D721Med (cell line): ENCODE data around the gene PPFIA2.

Experiments
- DNase-seq: peaks from one replicate; pipeline ENCODE4 v3.0.0; 2011; ENCODE audit warnings: low spot score; ENCODE audit not compliant: insufficient read length
- FAIRE-seq: peaks from 2 replicates; lab custom pipeline; 2011; peaks lifted over from hg19 to GRCh38; lab: Jason Lieb, UNC
- TF ChIP-seq, protein P1 (sequence below): IDR thresholded peaks from 2 replicates; pipeline ENCODE4 v1.5.1; 2012; ENCODE audit warnings: mild to moderate bottlenecking, control low read depth; ENCODE audit not compliant: insufficient read depth; ENCODE audit errors: missing control alignments

PPFIA2 gene

GRCh38 chr12:81500788-81501187 is 258.4 kb downstream of the PPFIA2 start:
- FAIRE-seq (peak; percentile 97), DNase-seq (no peak)
- TF ChIP-seq, protein P1, sequence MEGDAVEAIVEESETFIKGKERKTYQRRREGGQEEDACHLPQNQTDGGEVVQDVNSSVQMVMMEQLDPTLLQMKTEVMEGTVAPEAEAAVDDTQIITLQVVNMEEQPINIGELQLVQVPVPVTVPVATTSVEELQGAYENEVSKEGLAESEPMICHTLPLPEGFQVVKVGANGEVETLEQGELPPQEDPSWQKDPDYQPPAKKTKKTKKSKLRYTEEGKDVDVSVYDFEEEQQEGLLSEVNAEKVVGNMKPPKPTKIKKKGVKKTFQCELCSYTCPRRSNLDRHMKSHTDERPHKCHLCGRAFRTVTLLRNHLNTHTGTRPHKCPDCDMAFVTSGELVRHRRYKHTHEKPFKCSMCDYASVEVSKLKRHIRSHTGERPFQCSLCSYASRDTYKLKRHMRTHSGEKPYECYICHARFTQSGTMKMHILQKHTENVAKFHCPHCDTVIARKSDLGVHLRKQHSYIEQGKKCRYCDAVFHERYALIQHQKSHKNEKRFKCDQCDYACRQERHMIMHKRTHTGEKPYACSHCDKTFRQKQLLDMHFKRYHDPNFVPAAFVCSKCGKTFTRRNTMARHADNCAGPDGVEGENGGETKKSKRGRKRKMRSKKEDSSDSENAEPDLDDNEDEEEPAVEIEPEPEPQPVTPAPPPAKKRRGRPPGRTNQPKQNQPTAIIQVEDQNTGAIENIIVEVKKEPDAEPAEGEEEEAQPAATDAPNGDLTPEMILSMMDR: no peak

DNA sequence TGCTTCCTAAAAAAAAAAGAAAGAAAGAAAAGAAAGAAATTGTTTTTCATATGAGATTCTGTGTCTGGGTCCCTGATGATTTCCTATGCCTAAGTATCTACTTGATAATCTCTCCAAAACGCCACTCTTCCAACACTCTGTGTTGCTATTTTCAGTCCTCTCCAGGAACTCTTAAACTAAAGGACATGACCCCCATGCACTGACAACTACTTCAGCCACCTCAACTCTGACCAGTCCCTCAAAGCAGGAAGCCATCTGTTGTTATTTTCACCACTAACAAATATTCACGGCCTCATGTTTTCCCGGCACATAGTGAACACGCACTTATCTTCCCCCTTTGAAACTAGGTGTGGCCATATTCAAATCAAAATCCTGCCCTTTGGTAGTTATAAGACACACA is 259.3 kb downstream of the PPFIA2 start:
- TF ChIP-seq, protein P1: no peak
- no peak for FAIRE-seq
- DNase-seq: no peak

DNA sequence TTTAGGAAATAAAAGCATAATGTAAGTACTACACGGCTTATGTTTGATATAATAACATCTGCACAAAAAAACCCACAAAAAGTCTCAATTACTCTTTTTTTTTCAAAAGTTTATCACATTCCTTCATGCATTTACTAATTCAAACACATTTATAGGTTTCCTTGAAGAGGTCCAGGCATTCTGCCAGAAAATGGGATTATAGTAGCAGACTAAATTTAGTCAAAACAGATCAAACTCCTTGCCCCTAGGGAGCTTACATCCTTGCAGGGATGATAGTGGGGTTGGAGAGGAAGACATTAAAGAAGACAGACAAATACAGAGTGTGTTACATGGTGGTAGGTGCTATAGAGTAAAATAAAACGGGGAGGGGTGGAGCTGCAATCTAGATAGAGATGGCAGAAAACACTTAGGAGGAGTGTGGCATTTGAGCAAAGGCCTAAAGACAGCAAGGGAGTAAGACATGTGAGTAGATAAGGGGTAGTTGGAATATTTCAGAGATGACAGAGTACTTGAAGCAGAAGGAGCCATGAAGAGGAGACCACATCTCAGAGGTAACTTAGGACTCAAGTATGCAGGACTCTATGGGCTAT is 266.9 kb downstream of the PPFIA2 start:
- TF ChIP-seq, protein P1: no peak
- FAIRE-seq (no peak), DNase-seq (no peak)

DNA sequence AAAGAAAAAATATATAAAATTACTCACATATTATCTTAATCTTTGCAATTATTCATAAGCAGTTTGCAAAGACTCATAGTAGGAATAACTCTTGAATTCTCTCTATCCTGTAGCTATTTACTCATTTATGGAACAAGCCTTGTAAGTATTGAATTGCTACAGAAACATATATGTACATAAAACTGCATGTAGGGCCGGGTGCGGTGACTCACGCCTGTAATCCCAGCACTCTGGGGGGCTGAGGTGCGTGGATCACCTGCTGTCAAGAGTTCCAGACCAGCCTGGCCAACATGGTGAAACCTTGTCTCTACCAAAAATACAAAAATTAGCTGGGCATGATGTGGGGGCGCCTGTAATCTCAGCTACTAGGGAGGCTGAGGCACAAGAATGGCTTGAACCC is 286.2 kb downstream of the PPFIA2 start:
- TF ChIP-seq, protein P1: no peak
- FAIRE-seq (no peak), DNase-seq (no peak)

DNA sequence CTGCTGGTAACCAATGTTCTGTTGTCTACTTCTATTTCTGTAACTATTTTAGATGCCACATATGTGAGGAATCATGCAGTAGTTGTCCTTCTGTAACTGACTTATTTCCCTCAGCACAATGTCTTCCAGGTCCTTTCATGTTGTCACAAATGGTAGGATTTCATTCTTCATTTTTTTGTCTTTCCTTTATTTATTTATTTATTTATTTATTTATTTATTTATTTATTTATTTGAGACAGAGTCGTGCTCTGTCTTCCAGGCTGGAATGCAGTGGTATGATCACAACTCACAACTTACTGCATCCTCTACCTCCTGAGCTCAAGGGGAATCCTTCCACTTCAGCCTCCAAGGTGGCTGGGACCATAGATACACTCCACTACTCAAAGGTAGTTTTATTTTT is 288.2 kb downstream of the PPFIA2 start:
- FAIRE-seq: no peak
- DNase-seq: no peak
- TF ChIP-seq, protein P1: no peak

DNA sequence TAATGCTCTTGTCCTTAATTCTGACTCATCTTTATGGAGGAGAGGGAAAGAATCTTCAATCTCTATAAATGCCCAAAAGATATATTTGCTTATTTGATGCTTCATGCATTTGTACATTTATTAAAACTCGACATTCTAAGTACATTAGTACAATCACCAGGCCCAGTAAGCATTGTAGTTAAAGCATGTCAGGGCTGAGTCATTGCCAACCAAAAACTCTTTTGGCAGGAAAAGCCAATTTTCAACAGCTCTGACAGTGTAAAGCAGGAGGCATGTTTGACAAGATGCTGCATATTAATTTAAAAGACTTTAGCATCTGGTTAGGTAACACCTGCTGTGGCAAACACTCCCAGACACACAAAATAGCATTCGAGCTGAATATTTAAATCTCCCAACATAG is 290.9 kb downstream of the PPFIA2 start:
- TF ChIP-seq, protein P1: no peak
- FAIRE-seq (peak; percentile 87), DNase-seq (no peak)

GRCh38 chr12:81465876-81466275 is 293.3 kb downstream of the PPFIA2 start:
- FAIRE-seq (no peak), DNase-seq (no peak)
- TF ChIP-seq, protein P1: no peak
